Endothelial cell of umbilical vein (primary cell): Measurements from ENCODE around the gene MAP3K14. TPM values are rescaled to one million over a fixed set of nuclear protein-coding genes. Genes with fewer than 3 reads are reported as not detected.

Experiments
- BruUV-seq: library from RNA; stranded (reverse); fragments of 400-500 nt; replicated peaks from 2 replicates; lab custom pipeline; 2021; lab: Mats Ljungman, UMichigan
- CTCF ChIA-PET: fragments of 300-600, 350-600 bp; sonication (Branson Sonifier 250); formaldehyde crosslinking; loops from one replicate; lab custom pipeline; 2021; ENCODE audit warnings: antibody characterized with exemption, inconsistent platforms; lab: Charles Lee
- POLR2A ChIA-PET: fragments of 300-600, 350-600 bp; sonication (Branson Sonifier 250); formaldehyde crosslinking; loops from one replicate; lab custom pipeline; 2021; ENCODE audit warnings: antibody characterized with exemption, inconsistent platforms; lab: Charles Lee
- DNase-seq: peaks from one replicate; pipeline ENCODE4 v3.0.0-alpha.2; 2011; ENCODE audit warnings: low read depth, low spot score
- FAIRE-seq: peaks from 2 replicates; lab custom pipeline; 2011; peaks lifted over from hg19 to GRCh38; lab: Jason Lieb, UNC
- H2AFZ ChIP-seq: 2 replicates; pipeline ENCODE4 v1.6.0; 2012; ENCODE audit warnings: low read depth, low read length, control low read depth, inconsistent platforms
- H3K27ac ChIP-seq: 2 replicates; pipeline ENCODE4 v1.5.1; 2011; ENCODE audit warnings: low read depth, mild to moderate bottlenecking, control low read depth, low read length, moderate library complexity; ENCODE audit not compliant: insufficient read depth
- H3K27me3 ChIP-seq, 2 experiments: 2 replicates each; pipeline versions ENCODE4 v1.6.0 to v1.6.1; 2011; ENCODE audit warnings: low read length in 2 of 2, mixed read lengths in 1 of 2; ENCODE audit not compliant: control insufficient read depth in 2 of 2, insufficient read depth in 2 of 2
- H3K36me3 ChIP-seq, 2 experiments: 2 replicates in 1 of 2; 3 replicates in 1 of 2; pipeline ENCODE4 v1.5.1; 2011; ENCODE audit warnings: low read length in 2 of 2, mild to moderate bottlenecking in 1 of 2, moderate library complexity in 1 of 2; ENCODE audit not compliant: control insufficient read depth in 2 of 2, insufficient read depth in 2 of 2; ENCODE audit errors: extremely low read depth in 1 of 2
- H3K4me1 ChIP-seq: 3 replicates; pipeline ENCODE4 v1.5.1; 2011; ENCODE audit warnings: mild to moderate bottlenecking, low read length; ENCODE audit not compliant: control insufficient read depth, insufficient read depth; ENCODE audit errors: extremely low read depth
- H3K4me2 ChIP-seq: 2 replicates; pipeline ENCODE4 v1.6.1; 2011; ENCODE audit warnings: low read length, control low read depth, mixed read lengths; ENCODE audit not compliant: insufficient read depth
- H3K4me3 ChIP-seq, 3 experiments: fragments of 200-600 bp in 1 of 3; sonication (generic), shearing (Covaris generic) in 1 of 3; replicated peaks in 1 of 3; 2 replicates each; pipeline ENCODE4 v1.5.1; 2011 to 2016; ENCODE audit warnings: control low read depth in 3 of 3, low read length in 3 of 3, mild to moderate bottlenecking in 2 of 3, inconsistent platforms in 1 of 3, low read depth in 1 of 3, moderate library complexity in 1 of 3; ENCODE audit not compliant: insufficient read depth in 1 of 3
- H3K79me2 ChIP-seq: 2 replicates; pipeline ENCODE4 v1.6.0; 2012; ENCODE audit warnings: low read length, inconsistent platforms; ENCODE audit not compliant: control insufficient read depth, insufficient read depth
- H3K9ac ChIP-seq: replicated peaks from 2 replicates; pipeline ENCODE3; 2011; ENCODE audit warnings: low read length, control low read depth; ENCODE audit not compliant: insufficient read depth; ENCODE audit errors: extremely low read depth
- H3K9me1 ChIP-seq: replicated peaks from 3 replicates; pipeline ENCODE4 v1.6.0; 2011; ENCODE audit warnings: mild to moderate bottlenecking, low read length; ENCODE audit not compliant: control insufficient read depth, insufficient read depth; ENCODE audit errors: extremely low read depth
- H3K9me3 ChIP-seq: replicated peaks from 2 replicates; pipeline ENCODE4 v1.5.1; 2012; ENCODE audit warnings: low read length, inconsistent platforms; ENCODE audit not compliant: control insufficient read depth, insufficient read depth
- H4K20me1 ChIP-seq: replicated peaks from 2 replicates; pipeline ENCODE3; 2011; ENCODE audit warnings: mild to moderate bottlenecking, low read length; ENCODE audit not compliant: control insufficient read depth, insufficient read depth; ENCODE audit errors: extremely low read depth
- EZH2 ChIP-seq: IDR thresholded peaks from 2 replicates; pipeline ENCODE4 v1.6.1; 2012; ENCODE audit warnings: borderline replicate concordance, low read depth, mild to moderate bottlenecking, moderate library complexity, low read length, inconsistent platforms; ENCODE audit not compliant: severe bottlenecking
- FOS ChIP-seq: IDR thresholded peaks from 2 replicates; pipeline ENCODE4 v1.6.1; 2011; ENCODE audit warnings: mild to moderate bottlenecking, low read length, moderate library complexity, borderline replicate concordance; ENCODE audit not compliant: insufficient read depth
- GATA2 ChIP-seq: IDR thresholded peaks from 2 replicates; pipeline ENCODE4 v1.7.0; 2011; ENCODE audit warnings: low read depth, mild to moderate bottlenecking, moderate library complexity, mixed read lengths, low read length; ENCODE audit not compliant: insufficient read length, insufficient read depth
- JUN ChIP-seq: IDR thresholded peaks from 2 replicates; pipeline ENCODE4 v1.6.1; 2011; ENCODE audit warnings: borderline replicate concordance, low read depth; ENCODE audit not compliant: insufficient read length, insufficient read depth
- MYC ChIP-seq: IDR thresholded peaks from one replicate; pipeline ENCODE4 v1.6.1; 2011; ENCODE audit warnings: mild to moderate bottlenecking, low read depth, low read length
- POLR2A ChIP-seq: IDR thresholded peaks from 2 replicates; pipeline ENCODE4 v1.6.1; 2012; ENCODE audit warnings: low read depth, mild to moderate bottlenecking, control low read depth, low read length
- POLR2AphosphoS5 ChIP-seq: IDR thresholded peaks from 2 replicates; pipeline ENCODE4 v1.6.1; 2012; ENCODE audit warnings: low read depth, mild to moderate bottlenecking, control low read depth, low read length, moderate library complexity; ENCODE audit not compliant: insufficient read depth
- dilution Hi-C: fragments of 300-500 bp; cut with MboI; formaldehyde crosslinking; loops from one replicate; pipeline ENCODE4 v1.15.0; 2019; ENCODE audit warnings: low sequenced_read_pairs; ENCODE audit not compliant: extremely low pct_ligation_motif_present
- intact Hi-C: fragments of 100-400 bp; cut with micrococcal nuclease; formaldehyde crosslinking; loops from one replicate; pipeline ENCODE4 v1.10.0; 2022
- polyA plus RNA-seq, 4 experiments: library from polyadenylated mRNA; depleted of rRNA in 3 of 4; stranded (reverse) in 3 of 4; unstranded in 1 of 4; fragments of >200 nt; gene quantifications; 2 replicates each; pipeline versions ENCODE4 v1.2.1 to v1.2.3, GENCODE V29; 2011 to 2012; ENCODE audit warnings: missing spikeins in 1 of 4
- total RNA-seq: library from RNA; stranded (reverse); gene quantifications from 2 replicates; pipeline ENCODE4 v1.2.3, GENCODE V29; 2021
- TF ChIP-seq, protein P1 (sequence below), 2 donors: IDR thresholded peaks; 1 replicate in 1 of 2; 2 replicates in 1 of 2; pipeline ENCODE4 v1.5.1; 2011; ENCODE audit warnings: low read length in 2 of 2, mild to moderate bottlenecking in 2 of 2, moderate library complexity in 2 of 2, control low read depth in 1 of 2, inconsistent platforms in 1 of 2, low read depth in 1 of 2; ENCODE audit not compliant: insufficient read depth in 1 of 2; ENCODE audit errors: extremely low read depth in 1 of 2
- TF ChIP-seq, protein P2 (sequence below): IDR thresholded peaks from 2 replicates; pipeline ENCODE4 v1.6.1; 2011; ENCODE audit not compliant: insufficient read depth, insufficient read length

MAP3K14 gene
- total and polyA plus RNA-seq, 2 donors (not counting 3 experiments of a cell fraction or from before 2014, with no cell fraction given): 5.4 to 9.8 TPM

DNA sequence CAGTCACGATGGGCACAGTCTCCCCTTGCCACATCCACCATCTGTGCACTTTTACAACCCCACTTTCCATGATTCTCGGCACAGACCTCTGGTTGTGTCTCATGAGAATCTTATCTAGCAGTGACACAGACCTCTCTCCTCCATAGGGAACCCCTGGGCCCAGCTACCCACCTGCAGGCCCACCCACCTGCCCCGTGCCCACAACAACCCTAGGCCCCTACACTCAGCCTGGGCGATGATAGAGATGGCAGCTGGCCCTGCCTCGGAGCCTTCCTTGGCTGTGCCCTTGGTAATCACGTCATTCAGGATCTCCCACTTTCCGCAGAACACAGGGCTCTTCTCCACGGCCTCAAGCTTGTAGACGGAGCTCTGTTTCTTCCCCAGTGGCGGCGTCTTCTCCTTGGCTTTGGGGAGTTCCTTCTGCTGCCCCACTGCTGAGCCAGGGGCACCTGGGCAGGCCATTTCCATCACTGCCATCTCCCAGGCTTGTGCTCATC lies 26.5 kb downstream of the MAP3K14 start:
- peaks cover 25% of the 10 kb centered on the region for H3K79me2 ChIP-seq
- no peak for FAIRE-seq
- intact Hi-C loops: no loop called here

More for the DNA sequence above, 26.5 kb downstream of the MAP3K14 start:
- Histone ChIP-seq H3K27ac (no peak overlapping the region), H3K9ac (no peak overlapping the region), H4K20me1 (no peaks in the 10 kb centered on the region), H3K4me3 (no peak overlapping the region), H3K36me3 (peaks cover 4 to 30% of the 10 kb centered on the region in 2 experiments), H3K4me1 (peaks cover 27% of the 10 kb centered on the region), H3K27me3 (no peaks in the 10 kb centered on the region), H3K4me2 (no peak overlapping the region), H3K9me3 (no peaks in the 10 kb centered on the region), H2AFZ (no peak overlapping the region), H3K9me1 (no peaks in the 10 kb centered on the region)
- no TSS peak for BruUV-seq
- no peak for DNase-seq
- TF ChIP-seq FOS: no peak
- no peak for TF ChIP-seq GATA2
- no peak for TF ChIP-seq POLR2A
- TF ChIP-seq EZH2: no peak
- TF ChIP-seq, protein P1, sequence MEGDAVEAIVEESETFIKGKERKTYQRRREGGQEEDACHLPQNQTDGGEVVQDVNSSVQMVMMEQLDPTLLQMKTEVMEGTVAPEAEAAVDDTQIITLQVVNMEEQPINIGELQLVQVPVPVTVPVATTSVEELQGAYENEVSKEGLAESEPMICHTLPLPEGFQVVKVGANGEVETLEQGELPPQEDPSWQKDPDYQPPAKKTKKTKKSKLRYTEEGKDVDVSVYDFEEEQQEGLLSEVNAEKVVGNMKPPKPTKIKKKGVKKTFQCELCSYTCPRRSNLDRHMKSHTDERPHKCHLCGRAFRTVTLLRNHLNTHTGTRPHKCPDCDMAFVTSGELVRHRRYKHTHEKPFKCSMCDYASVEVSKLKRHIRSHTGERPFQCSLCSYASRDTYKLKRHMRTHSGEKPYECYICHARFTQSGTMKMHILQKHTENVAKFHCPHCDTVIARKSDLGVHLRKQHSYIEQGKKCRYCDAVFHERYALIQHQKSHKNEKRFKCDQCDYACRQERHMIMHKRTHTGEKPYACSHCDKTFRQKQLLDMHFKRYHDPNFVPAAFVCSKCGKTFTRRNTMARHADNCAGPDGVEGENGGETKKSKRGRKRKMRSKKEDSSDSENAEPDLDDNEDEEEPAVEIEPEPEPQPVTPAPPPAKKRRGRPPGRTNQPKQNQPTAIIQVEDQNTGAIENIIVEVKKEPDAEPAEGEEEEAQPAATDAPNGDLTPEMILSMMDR (IDR thresholded peaks at IDR 0.05; ENCODE audit: extremely low read depth in 1 of 2, insufficient read depth in 1 of 2, low read depth in 1 of 2, low read length in 2 of 2): no peak
- TF ChIP-seq, protein P2, sequence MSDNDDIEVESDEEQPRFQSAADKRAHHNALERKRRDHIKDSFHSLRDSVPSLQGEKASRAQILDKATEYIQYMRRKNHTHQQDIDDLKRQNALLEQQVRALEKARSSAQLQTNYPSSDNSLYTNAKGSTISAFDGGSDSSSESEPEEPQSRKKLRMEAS: no peak
- no peak for TF ChIP-seq MYC
- no peak for TF ChIP-seq POLR2AphosphoS5
- no peak for TF ChIP-seq JUN
- ChIA-PET POLR2A (no interaction called here), CTCF (interaction anchor here (1.0 kb wide), 1 partner anchor 27 kb away, joined by 3 read pairs; the partner anchor contains the start of gene MAP3K14)
- dilution Hi-C loops: no loop called here
